ENCODE data around the gene EDIL3. TPM values are rescaled to one million over a fixed set of nuclear protein-coding genes. Genes with fewer than 3 reads are reported as not detected.
"Not testable (repeated sequence)": the region's sequence is repeated elsewhere in the genome, so short reads cannot be mapped to it uniquely, and the experiment has no call there.

Gene EDIL3
- total RNA-seq, 1 donor from 2014 or later = 4.9 TPM

- not testable (repeated sequence) for ATAC-seq
Observed at GRCh38 chr5:84160650-84161049, 224.0 kb downstream of the EDIL3 start.

DNA sequence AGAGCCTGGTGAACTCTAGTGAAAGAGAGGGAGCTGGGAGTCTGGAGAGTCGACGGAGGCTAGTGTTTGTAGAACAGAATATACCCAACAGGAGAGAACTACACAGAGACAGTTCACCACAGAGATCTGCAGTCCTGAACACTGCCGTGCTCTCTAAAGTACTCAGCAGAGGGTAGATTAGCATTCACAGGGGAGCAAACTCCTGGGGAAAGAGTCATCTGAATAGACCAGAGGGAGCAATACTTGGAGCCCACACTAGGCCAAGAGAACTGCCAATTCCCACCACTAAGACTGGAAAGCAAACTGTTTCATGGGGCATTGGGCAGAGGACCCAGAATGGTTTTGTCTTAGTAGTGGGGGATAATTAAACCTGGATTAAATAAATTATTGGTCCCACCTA is 235.6 kb downstream of the EDIL3 start:
- ATAC-seq = no peak

GRCh38 chr5:84148651-84149050 is 236.0 kb downstream of the EDIL3 start:
- no peak for ATAC-seq

- ATAC-seq = no peak
Observed at GRCh38 chr5:84137541-84137940, 247.1 kb downstream of the EDIL3 start.

- ATAC-seq = no peak
Observed at GRCh38 chr5:84131372-84131771, 253.3 kb downstream of the EDIL3 start.

DNA sequence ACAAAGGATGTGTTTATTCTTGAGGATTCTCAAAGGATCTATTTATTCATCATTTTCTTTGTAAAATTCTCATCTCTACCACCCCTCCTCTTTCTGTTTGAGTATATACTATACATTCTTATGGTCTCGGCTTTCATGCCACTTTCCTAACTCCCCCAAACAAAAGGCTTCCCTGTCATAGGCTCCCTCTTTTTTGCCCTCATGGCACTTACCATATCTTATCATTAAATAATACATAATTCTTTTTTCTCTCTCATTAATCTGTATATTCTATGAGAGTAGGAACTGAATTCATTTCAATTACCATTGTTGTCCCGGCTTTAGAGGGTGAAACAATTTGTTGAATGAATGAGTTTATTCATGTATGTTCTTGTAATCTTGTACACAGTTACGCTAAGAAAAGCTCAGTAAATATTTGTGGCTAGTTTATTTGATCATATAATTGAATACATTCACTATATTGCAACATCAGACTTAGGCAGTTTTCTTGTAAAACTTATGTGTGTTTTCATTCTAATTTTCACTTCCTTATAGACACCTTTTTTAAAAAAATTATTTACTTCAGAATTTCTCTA is 254.6 kb downstream of the EDIL3 start:
- ATAC-seq = no peak

GRCh38 chr5:84125216-84125615 is 259.5 kb downstream of the EDIL3 start:
- no peak for ATAC-seq

GRCh38 chr5:84119252-84119651 is 265.4 kb downstream of the EDIL3 start:
- ATAC-seq = no peak

DNA sequence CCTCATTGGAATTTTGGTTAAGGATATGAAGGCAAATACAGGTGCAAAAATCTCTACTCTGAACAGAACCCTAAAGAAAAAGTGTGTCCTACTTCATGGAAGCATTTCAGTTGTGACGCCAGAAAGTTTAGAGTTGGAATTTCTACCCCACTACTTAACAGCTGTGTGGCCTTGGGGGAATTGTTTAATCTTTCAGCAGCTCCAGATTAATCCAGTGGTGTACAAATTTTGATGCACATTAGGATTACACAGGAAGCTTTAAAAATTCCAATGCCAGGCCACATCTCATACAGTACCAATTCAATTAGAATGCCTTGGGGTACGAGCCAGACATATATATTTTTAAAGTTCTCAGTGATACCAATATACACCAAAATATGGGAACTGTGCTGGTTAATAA is 266.1 kb downstream of the EDIL3 start:
- ATAC-seq = no peak

DNA sequence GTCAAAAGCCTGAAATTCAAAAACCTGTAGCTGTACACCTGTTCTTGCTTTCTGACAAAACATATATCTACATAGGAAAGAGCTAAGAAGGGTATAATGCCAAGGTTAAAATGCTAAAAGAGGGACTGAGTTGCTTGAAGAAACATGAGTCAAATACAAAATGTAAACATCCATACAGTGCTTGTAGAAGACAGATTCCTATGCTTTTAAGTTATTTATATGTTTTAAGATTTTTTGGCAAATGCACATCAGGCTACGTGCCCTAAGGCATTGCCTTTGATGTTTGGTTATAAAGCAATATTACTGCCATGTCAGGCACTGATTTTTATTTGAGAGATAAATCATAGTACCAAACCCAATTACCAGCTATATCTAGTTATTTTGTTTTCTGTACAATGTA is 269.0 kb downstream of the EDIL3 start:
- ATAC-seq = no peak

- ATAC-seq = peak; percentile 66
Observed at GRCh38 chr5:84113246-84114105, 271.2 kb downstream of the EDIL3 start.

DNA sequence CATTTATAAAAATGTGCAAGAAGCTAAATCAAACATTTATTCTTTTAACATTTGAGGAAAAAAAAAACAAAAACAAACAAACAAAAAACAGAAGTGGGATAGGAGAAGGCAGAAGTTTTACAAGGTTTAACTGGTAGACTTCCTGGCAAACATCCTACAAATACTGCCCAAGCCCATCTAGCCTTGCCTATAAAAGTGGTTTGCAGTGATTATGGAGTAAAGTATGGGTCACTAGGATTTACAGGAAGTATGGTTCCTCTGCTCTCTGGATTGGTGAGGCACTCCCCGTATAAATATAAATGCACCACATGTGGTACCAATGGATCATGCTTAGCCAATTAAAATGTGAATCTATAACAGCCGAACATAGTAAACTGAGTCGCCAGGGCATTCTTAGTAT is 291.9 kb downstream of the EDIL3 start:
- no peak for ATAC-seq

GRCh38 chr5:84091127-84091799 is 293.4 kb downstream of the EDIL3 start:
- no peak for ATAC-seq

DNA sequence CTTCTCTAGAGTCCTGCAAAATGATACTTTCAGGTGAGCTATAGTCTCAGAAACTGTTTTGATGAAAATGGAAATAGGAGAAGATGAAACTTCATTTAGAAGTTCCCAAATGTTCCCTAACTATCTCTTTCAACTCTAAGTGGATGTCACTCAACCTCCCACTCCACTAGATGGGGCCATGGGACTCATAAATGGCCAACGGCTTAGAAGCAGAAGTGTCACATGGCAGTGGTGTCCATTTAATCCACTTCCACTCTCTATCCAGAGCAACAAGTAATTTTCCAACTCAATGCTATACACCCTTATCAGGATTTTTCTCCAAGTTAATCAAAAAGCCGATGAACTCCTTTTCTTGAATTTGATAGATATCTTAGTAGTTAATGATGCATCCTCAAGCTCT is 295.7 kb downstream of the EDIL3 start:
- peak; percentile 58 for ATAC-seq

DNA sequence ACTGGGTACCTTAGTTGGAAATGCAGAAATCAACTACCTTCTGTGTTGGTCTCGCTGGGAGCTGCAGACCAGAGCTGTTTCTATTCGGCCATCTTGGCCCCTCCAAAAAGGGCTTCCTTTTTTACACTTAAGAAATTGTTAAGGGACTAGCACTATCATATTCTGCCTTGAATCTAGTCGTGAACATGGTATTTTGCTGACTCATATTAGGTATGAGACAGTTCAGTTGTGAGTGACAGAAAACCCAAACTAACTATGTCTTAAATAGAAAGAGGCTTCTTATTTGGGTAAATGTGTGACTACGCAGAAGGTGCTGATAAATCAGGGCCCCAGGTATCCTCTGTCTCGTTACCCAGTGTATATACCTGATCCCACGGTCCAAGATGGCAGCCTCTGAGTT is 298.2 kb downstream of the EDIL3 start:
- ATAC-seq = no peak

GRCh38 chr5:84085387-84086041 is 299.2 kb downstream of the EDIL3 start:
- ATAC-seq = no peak

GRCh38 chr5:84080908-84081307 is 303.8 kb downstream of the EDIL3 start:
- no peak for ATAC-seq

- no peak for ATAC-seq
Observed at GRCh38 chr5:84072339-84072738, 312.3 kb downstream of the EDIL3 start.

DNA sequence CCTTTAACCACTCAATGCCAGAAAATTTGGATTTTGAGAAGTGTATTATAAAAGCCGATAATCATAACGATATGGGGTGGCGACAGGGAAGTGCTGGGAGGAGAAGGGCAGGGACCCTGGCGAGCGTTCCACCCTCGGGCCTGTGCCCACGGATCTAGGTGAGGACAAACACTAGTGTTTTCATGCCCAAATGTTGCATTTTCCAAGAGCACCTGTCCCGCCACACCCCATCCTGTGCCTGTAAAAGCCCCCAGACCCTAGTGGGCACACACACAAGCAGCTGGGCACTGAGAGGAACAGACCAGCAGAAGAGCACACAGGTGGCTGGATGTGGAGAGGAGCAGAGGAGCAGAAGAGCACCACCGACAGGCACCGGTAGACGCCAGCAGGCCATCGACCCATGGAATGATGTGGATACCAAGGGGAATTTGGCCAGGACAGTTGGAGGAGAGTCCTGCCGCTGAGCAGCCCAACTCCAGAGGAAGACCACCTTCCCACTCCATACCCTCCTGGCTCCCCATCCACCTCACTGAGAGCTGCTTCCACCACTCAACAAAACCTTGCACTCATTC is 315.0 kb downstream of the EDIL3 start:
- no peak for ATAC-seq

- ATAC-seq = no peak
Observed at GRCh38 chr5:84063041-84063440, 321.6 kb downstream of the EDIL3 start.

DNA sequence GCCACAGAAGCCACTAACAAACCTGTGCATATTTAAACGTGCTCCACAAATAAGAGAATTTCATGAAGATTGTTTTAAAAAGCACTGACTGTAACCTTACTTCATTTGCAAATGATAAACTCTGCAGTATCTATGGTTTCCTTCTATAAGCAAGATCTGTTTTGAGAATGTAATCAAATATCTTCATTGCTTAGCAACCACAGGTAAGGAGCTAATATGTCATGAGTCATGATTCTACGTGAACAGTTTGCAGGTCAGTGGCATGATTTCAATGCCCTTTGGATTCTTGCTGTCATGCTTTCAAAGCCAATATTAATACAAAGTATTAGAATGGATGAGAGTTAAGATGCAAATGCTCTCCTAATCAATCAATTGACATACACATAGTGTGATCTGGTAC is 325.0 kb downstream of the EDIL3 start:
- no peak for ATAC-seq

DNA sequence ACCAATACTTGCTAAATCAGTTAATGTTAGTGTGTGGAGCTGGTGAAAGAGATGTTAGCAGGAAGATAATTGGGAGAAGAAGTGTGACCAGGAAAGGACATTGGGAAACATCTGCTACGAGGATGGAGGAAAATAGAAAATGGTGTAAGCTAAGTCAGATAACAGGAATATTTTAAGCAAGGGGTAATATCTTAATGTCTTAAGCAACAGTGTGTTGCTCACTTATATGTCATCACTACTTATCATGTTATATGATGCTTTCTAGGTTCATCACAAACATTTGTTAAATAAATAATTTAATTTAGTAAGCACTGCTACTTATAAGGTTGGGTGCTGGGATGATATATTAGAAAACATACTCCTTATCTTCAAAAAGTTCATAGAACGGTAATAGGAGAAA is 326.1 kb downstream of the EDIL3 start:
- no peak for ATAC-seq

GRCh38 chr5:84057211-84057610 is 327.5 kb downstream of the EDIL3 start:
- no peak for ATAC-seq

Data from esophagus mucosa (tissue), 1 donor.